Liver (tissue), 9 donors: ENCODE data around the gene FAM13C. TPM values are rescaled to one million over a fixed set of nuclear protein-coding genes. Genes with fewer than 3 reads are reported as not detected.

Source experiments
- DNase-seq: peaks from one replicate; pipeline ENCODE4 v3.0.0-alpha.2; 2017; ENCODE audit warnings: low spot score
- H3K27ac ChIP-seq, 2 donors: one replicate each; pipeline ENCODE4 v1.7.0; 2013; ENCODE audit warnings: inconsistent platforms in 2 of 2, low read length in 2 of 2, control low read depth in 1 of 2, low read depth in 1 of 2, mild to moderate bottlenecking in 1 of 2
- H3K27me3 ChIP-seq, 4 donors: one replicate each; pipeline versions ENCODE4 v1.6.1 to v1.7.0; 2013; ENCODE audit warnings: low read length in 3 of 4, inconsistent platforms in 1 of 4, mild to moderate bottlenecking in 1 of 4, moderate library complexity in 1 of 4; ENCODE audit not compliant: control insufficient read depth in 4 of 4, insufficient read depth in 4 of 4
- H3K36me3 ChIP-seq, 4 donors: one replicate each; pipeline versions ENCODE4 v1.6.1 to v1.7.0; 2013; ENCODE audit warnings: low read length in 3 of 4, mild to moderate bottlenecking in 3 of 4, low read depth in 1 of 4, moderate library complexity in 1 of 4; ENCODE audit not compliant: control insufficient read depth in 4 of 4, insufficient read depth in 3 of 4
- H3K4me1 ChIP-seq, 4 donors: one replicate each; pipeline versions ENCODE4 v1.6.1 to v1.7.0; 2013; ENCODE audit warnings: low read length in 3 of 4, mild to moderate bottlenecking in 3 of 4, moderate library complexity in 1 of 4; ENCODE audit not compliant: control insufficient read depth in 4 of 4, insufficient read depth in 4 of 4
- H3K4me3 ChIP-seq, 3 donors: one replicate each; pipeline versions ENCODE4 v1.6.1 to v1.7.0; 2013; ENCODE audit warnings: low read length in 3 of 3, control low read depth in 1 of 3, low read depth in 1 of 3, mild to moderate bottlenecking in 1 of 3
- H3K9ac ChIP-seq, 2 donors: one replicate each; pipeline ENCODE4 v1.7.0; 2013; ENCODE audit warnings: low read length in 2 of 2, mild to moderate bottlenecking in 2 of 2, moderate library complexity in 2 of 2, control low read depth in 1 of 2, low read depth in 1 of 2
- H3K9me3 ChIP-seq, 4 donors: one replicate each; pipeline versions ENCODE4 v1.6.1 to v1.7.0; 2013; ENCODE audit warnings: low read length in 3 of 4; ENCODE audit not compliant: control insufficient read depth in 4 of 4
- ATF3 ChIP-seq: IDR thresholded peaks from 2 replicates; pipeline ENCODE4 v1.6.1; 2016; ENCODE audit warnings: antibody characterized with exemption
- CTCF ChIP-seq: fragments of 150-350 bp; IDR thresholded peaks from 2 replicates; pipeline ENCODE4 v1.5.1; 2017; ENCODE audit warnings: improper control_type of control experiment, low read depth, low read length; ENCODE audit not compliant: missing input control
- EGR1 ChIP-seq, 2 donors: IDR thresholded peaks; 2 replicates each; pipeline ENCODE4 v1.6.1; 2016 to 2018; ENCODE audit warnings: antibody characterized with exemption in 2 of 2, low read depth in 2 of 2
- FOXA1 ChIP-seq: IDR thresholded peaks from 2 replicates; pipeline ENCODE4 v1.6.1; 2016; ENCODE audit warnings: antibody characterized with exemption
- FOXA2 ChIP-seq: IDR thresholded peaks from 2 replicates; pipeline ENCODE4 v1.6.1; 2016; ENCODE audit warnings: antibody characterized with exemption
- GABPA ChIP-seq, 2 donors: IDR thresholded peaks in 1 of 2; conservative IDR thresholded peaks in 1 of 2; 2 replicates each; pipeline ENCODE4 v1.6.1; 2016; ENCODE audit warnings: antibody characterized with exemption in 2 of 2, mild to moderate bottlenecking in 1 of 2, moderate library complexity in 1 of 2
- HNF4A ChIP-seq, 2 donors: conservative IDR thresholded peaks; 2 replicates each; pipeline ENCODE4 v1.6.1; 2016; ENCODE audit warnings: antibody characterized with exemption in 2 of 2, mild to moderate bottlenecking in 2 of 2
- HNF4G ChIP-seq: IDR thresholded peaks from 2 replicates; pipeline ENCODE4 v1.6.1; 2016; ENCODE audit warnings: antibody characterized with exemption
- JUND ChIP-seq, 2 donors: IDR thresholded peaks; 2 replicates each; pipeline ENCODE4 v1.6.1; 2016; ENCODE audit warnings: antibody characterized with exemption in 2 of 2
- MAX ChIP-seq: IDR thresholded peaks from 2 replicates; pipeline ENCODE4 v1.6.1; 2016; ENCODE audit warnings: antibody characterized with exemption
- NR2F2 ChIP-seq: IDR thresholded peaks from 2 replicates; pipeline ENCODE4 v1.6.1; 2016; ENCODE audit warnings: antibody characterized with exemption
- RAD21 ChIP-seq, 2 donors: IDR thresholded peaks; 2 replicates each; pipeline ENCODE4 v1.6.1; 2016; ENCODE audit warnings: antibody characterized with exemption in 2 of 2, mild to moderate bottlenecking in 2 of 2
- REST ChIP-seq: IDR thresholded peaks from 2 replicates; pipeline ENCODE4 v1.6.1; 2016; ENCODE audit warnings: antibody characterized with exemption, mild to moderate bottlenecking
- RXRA ChIP-seq, 2 donors: IDR thresholded peaks; 2 replicates each; pipeline ENCODE4 v1.6.1; 2017 to 2018; ENCODE audit warnings: antibody characterized with exemption in 2 of 2, mild to moderate bottlenecking in 1 of 2
- SP1 ChIP-seq: IDR thresholded peaks from 2 replicates; pipeline ENCODE4 v1.6.1; 2018; ENCODE audit warnings: antibody characterized with exemption, mild to moderate bottlenecking
- TAF1 ChIP-seq: conservative IDR thresholded peaks from 2 replicates; pipeline ENCODE4 v1.6.1; 2016; ENCODE audit warnings: antibody characterized with exemption, mild to moderate bottlenecking
- YY1 ChIP-seq: IDR thresholded peaks from 2 replicates; pipeline ENCODE4 v1.6.1; 2016; ENCODE audit warnings: antibody characterized with exemption, mild to moderate bottlenecking
- ZBTB33 ChIP-seq: IDR thresholded peaks from 2 replicates; pipeline ENCODE4 v1.6.1; 2016; ENCODE audit warnings: antibody characterized with exemption
- WGBS: extraction: QIAGEN DNeasy Blood & Tissue Kit; methylation state at CpG from one replicate; pipeline ENCODE4 v1.1.7; 2013; 5-methylcytosine and 5-hydroxymethylcytosine counted together
- polyA plus RNA-seq, 2 donors: library from polyadenylated mRNA; stranded (reverse) in 1 of 2; unstranded in 1 of 2; fragments of 200-250 nt in 1 of 2; fragments of >200 nt in 1 of 2; fragmentation: Nextera tagmentation in 1 of 2; extraction: Ambion mirVana in 1 of 2; gene quantifications; one replicate each; pipeline versions ENCODE4 v1.2.1 to v1.2.3, GENCODE V29; 2013 to 2015
- total RNA-seq, 2 donors: library from RNA; depleted of rRNA; stranded (reverse); fragments of >200 nt; gene quantifications; one replicate each; pipeline ENCODE4 v1.2.3, GENCODE V29; 2014
- donor health status: healthy.
- donor health status: healthy.
- donor health status: healthy.
- donor health status: healthy.
- donor health status: healthy.

FAM13C gene
- total and polyA plus RNA-seq, 4 donors = 0.87 to 2.4 (median 2.1) TPM

GRCh38 chr10:59304521-59305097, 57.7 kb downstream of the FAM13C start:
- Histone ChIP-seq H3K4me1 (no peaks in the 10 kb centered on the region), H3K4me3 (no peak overlapping the region)

GRCh38 chr10:59303018-59303417, 59.3 kb downstream of the FAM13C start:
- WGBS = 50% methylated on average over 1 of the region's 1 CpG

More at GRCh38 chr10:59304521-59305097, 57.7 kb downstream of the FAM13C start:
- no peak for DNase-seq
- no peaks in the 10 kb centered on the region for H3K9me3 ChIP-seq
- no peak overlapping the region for H3K9ac ChIP-seq
- TF ChIP-seq RXRA (IDR thresholded peaks at IDR 0.05) (no peak), TAF1 (no peak), YY1 (no peak), SP1 (no peak), MAX (no peak), HNF4A (conservative IDR thresholded peaks at IDR 0.05) (no peak), GABPA (IDR thresholded peaks at IDR 0.05 in 1 of 2, conservative IDR thresholded peaks at IDR 0.05 in 1 of 2) (no peak), CTCF (no peak), FOXA1 (no peak), RAD21 (IDR thresholded peaks at IDR 0.05) (no peak), EGR1 (IDR thresholded peaks at IDR 0.05; ENCODE audit: low read depth in 2 of 2) (no peak), FOXA2 (no peak)
- WGBS = 100% methylated on average over 1 of the region's 2 CpGs
- no peaks in the 10 kb centered on the region for H3K27me3 ChIP-seq
- H3K36me3 ChIP-seq = no peaks in the 10 kb centered on the region
- H3K27ac ChIP-seq = no peak overlapping the region

More at GRCh38 chr10:59303018-59303417, 59.3 kb downstream of the FAM13C start:
- no peaks in the 10 kb centered on the region for H3K36me3 ChIP-seq
- H3K4me3 ChIP-seq = no peak overlapping the region
- DNase-seq = no peak
- H3K27me3 ChIP-seq = no peaks in the 10 kb centered on the region
- no peak for TF ChIP-seq TAF1
- no peak for TF ChIP-seq ZBTB33
- no peak for TF ChIP-seq FOXA2
- TF ChIP-seq EGR1 (IDR thresholded peaks at IDR 0.05; ENCODE audit: low read depth in 2 of 2) = no peak
- TF ChIP-seq RXRA (IDR thresholded peaks at IDR 0.05) = no peak
- TF ChIP-seq NR2F2 = no peak
- no peak for TF ChIP-seq GABPA (IDR thresholded peaks at IDR 0.05 in 1 of 2, conservative IDR thresholded peaks at IDR 0.05 in 1 of 2)
- TF ChIP-seq CTCF = no peak
- no peak for TF ChIP-seq HNF4G
- TF ChIP-seq SP1 = no peak
- TF ChIP-seq YY1 = no peak
- TF ChIP-seq RAD21 (IDR thresholded peaks at IDR 0.05) = no peak
- TF ChIP-seq REST = no peak
- TF ChIP-seq JUND (IDR thresholded peaks at IDR 0.05) = no peak
- TF ChIP-seq FOXA1 = no peak
- no peak for TF ChIP-seq HNF4A (conservative IDR thresholded peaks at IDR 0.05)
- no peak for TF ChIP-seq ATF3
- H3K27ac ChIP-seq = no peak overlapping the region
- H3K4me1 ChIP-seq = no peaks in the 10 kb centered on the region
- H3K9me3 ChIP-seq = no peaks in the 10 kb centered on the region
- no peak overlapping the region for H3K9ac ChIP-seq
